ENCODE results near the gene COL21A1.

DNA sequence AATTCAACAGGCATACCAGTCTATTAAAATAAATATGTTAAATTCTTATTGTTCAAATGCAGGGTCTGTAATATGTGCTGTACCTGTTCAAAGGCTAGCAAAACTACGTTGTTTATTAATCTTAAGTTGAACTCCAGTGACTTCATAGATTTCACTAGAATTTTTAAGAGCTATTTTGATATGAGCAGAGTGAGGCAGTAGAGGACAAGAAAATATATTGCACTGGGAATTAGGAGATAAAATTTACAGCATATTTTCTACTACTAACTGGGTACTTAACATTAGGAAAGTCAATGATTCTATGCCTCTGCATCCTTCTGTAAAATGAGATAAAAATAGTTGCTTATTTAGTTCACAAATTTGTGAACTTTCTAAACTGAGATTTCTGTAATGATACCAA lies 209.8 kb downstream of the COL21A1 start:
- TF ChIP-seq CEBPB (IDR thresholded peaks at IDR 0.05) (no peak), EP300 (IDR thresholded peaks at IDR 0.05) (no peak), RAD21 (conservative IDR thresholded peaks at IDR 0.05 in 1 of 2, IDR thresholded peaks at IDR 0.05 in 1 of 2) (no peak; a peak in 1 of 5 replicates)
- TF ChIP-seq, protein P1, sequence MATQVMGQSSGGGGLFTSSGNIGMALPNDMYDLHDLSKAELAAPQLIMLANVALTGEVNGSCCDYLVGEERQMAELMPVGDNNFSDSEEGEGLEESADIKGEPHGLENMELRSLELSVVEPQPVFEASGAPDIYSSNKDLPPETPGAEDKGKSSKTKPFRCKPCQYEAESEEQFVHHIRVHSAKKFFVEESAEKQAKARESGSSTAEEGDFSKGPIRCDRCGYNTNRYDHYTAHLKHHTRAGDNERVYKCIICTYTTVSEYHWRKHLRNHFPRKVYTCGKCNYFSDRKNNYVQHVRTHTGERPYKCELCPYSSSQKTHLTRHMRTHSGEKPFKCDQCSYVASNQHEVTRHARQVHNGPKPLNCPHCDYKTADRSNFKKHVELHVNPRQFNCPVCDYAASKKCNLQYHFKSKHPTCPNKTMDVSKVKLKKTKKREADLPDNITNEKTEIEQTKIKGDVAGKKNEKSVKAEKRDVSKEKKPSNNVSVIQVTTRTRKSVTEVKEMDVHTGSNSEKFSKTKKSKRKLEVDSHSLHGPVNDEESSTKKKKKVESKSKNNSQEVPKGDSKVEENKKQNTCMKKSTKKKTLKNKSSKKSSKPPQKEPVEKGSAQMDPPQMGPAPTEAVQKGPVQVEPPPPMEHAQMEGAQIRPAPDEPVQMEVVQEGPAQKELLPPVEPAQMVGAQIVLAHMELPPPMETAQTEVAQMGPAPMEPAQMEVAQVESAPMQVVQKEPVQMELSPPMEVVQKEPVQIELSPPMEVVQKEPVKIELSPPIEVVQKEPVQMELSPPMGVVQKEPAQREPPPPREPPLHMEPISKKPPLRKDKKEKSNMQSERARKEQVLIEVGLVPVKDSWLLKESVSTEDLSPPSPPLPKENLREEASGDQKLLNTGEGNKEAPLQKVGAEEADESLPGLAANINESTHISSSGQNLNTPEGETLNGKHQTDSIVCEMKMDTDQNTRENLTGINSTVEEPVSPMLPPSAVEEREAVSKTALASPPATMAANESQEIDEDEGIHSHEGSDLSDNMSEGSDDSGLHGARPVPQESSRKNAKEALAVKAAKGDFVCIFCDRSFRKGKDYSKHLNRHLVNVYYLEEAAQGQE (IDR thresholded peaks at IDR 0.05), result no peak
- TF ChIP-seq, protein P2, sequence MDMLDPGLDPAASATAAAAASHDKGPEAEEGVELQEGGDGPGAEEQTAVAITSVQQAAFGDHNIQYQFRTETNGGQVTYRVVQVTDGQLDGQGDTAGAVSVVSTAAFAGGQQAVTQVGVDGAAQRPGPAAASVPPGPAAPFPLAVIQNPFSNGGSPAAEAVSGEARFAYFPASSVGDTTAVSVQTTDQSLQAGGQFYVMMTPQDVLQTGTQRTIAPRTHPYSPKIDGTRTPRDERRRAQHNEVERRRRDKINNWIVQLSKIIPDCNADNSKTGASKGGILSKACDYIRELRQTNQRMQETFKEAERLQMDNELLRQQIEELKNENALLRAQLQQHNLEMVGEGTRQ (IDR thresholded peaks at IDR 0.05), result no peak
- TF ChIP-seq, protein P3, sequence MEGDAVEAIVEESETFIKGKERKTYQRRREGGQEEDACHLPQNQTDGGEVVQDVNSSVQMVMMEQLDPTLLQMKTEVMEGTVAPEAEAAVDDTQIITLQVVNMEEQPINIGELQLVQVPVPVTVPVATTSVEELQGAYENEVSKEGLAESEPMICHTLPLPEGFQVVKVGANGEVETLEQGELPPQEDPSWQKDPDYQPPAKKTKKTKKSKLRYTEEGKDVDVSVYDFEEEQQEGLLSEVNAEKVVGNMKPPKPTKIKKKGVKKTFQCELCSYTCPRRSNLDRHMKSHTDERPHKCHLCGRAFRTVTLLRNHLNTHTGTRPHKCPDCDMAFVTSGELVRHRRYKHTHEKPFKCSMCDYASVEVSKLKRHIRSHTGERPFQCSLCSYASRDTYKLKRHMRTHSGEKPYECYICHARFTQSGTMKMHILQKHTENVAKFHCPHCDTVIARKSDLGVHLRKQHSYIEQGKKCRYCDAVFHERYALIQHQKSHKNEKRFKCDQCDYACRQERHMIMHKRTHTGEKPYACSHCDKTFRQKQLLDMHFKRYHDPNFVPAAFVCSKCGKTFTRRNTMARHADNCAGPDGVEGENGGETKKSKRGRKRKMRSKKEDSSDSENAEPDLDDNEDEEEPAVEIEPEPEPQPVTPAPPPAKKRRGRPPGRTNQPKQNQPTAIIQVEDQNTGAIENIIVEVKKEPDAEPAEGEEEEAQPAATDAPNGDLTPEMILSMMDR (IDR thresholded peaks at IDR 0.05), result no peak
